Effector memory CD4-positive, alpha-beta T cell (primary cell): ENCODE measurements around the gene PSD2.
A peak's percentile ranks its signal among the peaks of the same experiment; 100 is the strongest.

ENCODE experiments used
- DNase-seq, 3 donors: peaks; one replicate each; pipeline ENCODE4 v3.0.0-alpha.2; 2020
- H3K27ac ChIP-seq: 2 replicates; pipeline ENCODE4 v1.7.0; 2013; ENCODE audit warnings: mild to moderate bottlenecking, low read length, moderate library complexity; ENCODE audit not compliant: insufficient read depth, poor library complexity, severe bottlenecking
- H3K27me3 ChIP-seq: replicated peaks from 2 replicates; pipeline ENCODE4 v1.7.0; 2013; ENCODE audit warnings: mild to moderate bottlenecking, low read length; ENCODE audit not compliant: insufficient read depth, control insufficient read depth, poor library complexity, severe bottlenecking
- H3K36me3 ChIP-seq: 2 replicates; pipeline ENCODE4 v1.7.0; 2013; ENCODE audit warnings: mild to moderate bottlenecking, low read length, moderate library complexity; ENCODE audit not compliant: control insufficient read depth, insufficient read depth
- H3K4me1 ChIP-seq: 2 replicates; pipeline ENCODE4 v1.7.0; 2013; ENCODE audit warnings: low read length, mild to moderate bottlenecking; ENCODE audit not compliant: control insufficient read depth, insufficient read depth, poor library complexity, severe bottlenecking
- H3K4me3 ChIP-seq: 2 replicates; pipeline ENCODE4 v1.7.0; 2013; ENCODE audit warnings: low read length, low read depth, mild to moderate bottlenecking; ENCODE audit not compliant: insufficient read depth, poor library complexity, severe bottlenecking
- H3K9me3 ChIP-seq: 2 replicates; pipeline ENCODE4 v1.7.0; 2013; ENCODE audit warnings: mild to moderate bottlenecking, low read length, moderate library complexity; ENCODE audit not compliant: control insufficient read depth

The PSD2 gene

GRCh38 chr5:139774980-139775661 is 20.5 kb upstream of the PSD2 start:
- H3K9me3 ChIP-seq: no peaks in the 10 kb centered on the region
- peak; percentile 51 to 58 (median 56) for DNase-seq
- H3K4me1 ChIP-seq: peaks cover 5% of the 10 kb centered on the region
- no peak overlapping the region for H3K4me3 ChIP-seq
- no peak overlapping the region for H3K27ac ChIP-seq
- H3K36me3 ChIP-seq: no peaks in the 10 kb centered on the region
- no peaks in the 10 kb centered on the region for H3K27me3 ChIP-seq

DNA sequence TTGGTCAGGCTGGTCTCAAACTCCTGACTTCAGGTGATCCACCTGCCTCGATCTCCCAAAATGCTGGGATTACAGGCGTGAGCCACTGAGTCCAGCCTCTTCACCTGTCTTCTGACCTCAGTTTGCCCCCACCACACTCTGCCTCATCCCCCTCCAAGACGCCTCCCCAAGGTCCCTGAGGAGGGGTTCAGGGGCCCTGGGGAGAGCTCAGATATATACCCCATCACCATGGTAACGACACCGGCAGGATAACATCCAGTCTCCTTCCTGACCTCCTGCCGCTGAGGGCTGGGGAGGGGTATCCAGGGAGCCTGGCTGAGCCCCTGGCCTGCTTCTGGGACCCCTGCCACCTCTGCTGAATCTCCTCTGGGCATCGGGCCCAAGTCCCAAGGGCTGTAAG is 19.7 kb upstream of the PSD2 start:
- no peak for DNase-seq
- H3K27ac ChIP-seq: no peak overlapping the region
- H3K4me3 ChIP-seq: no peak overlapping the region
- H3K4me1 ChIP-seq: peaks cover 5% of the 10 kb centered on the region
- H3K9me3 ChIP-seq: no peaks in the 10 kb centered on the region
- no peaks in the 10 kb centered on the region for H3K27me3 ChIP-seq
- no peaks in the 10 kb centered on the region for H3K36me3 ChIP-seq

GRCh38 chr5:139776861-139777260 is 18.7 kb upstream of the PSD2 start:
- Histone ChIP-seq H3K36me3 (no peaks in the 10 kb centered on the region), H3K4me3 (no peak overlapping the region), H3K27ac (no peak overlapping the region), H3K4me1 (peaks cover 5% of the 10 kb centered on the region), H3K9me3 (no peaks in the 10 kb centered on the region), H3K27me3 (no peaks in the 10 kb centered on the region)
- no peak for DNase-seq

GRCh38 chr5:139783436-139783965 is 12.1 kb upstream of the PSD2 start:
- Histone ChIP-seq H3K36me3 (no peaks in the 10 kb centered on the region), H3K9me3 (no peaks in the 10 kb centered on the region), H3K4me3 (no peak overlapping the region), H3K27me3 (no peaks in the 10 kb centered on the region), H3K4me1 (peaks cover 15% of the 10 kb centered on the region), H3K27ac (no peak overlapping the region)
- no peak for DNase-seq

GRCh38 chr5:139784488-139784887 is 11.1 kb upstream of the PSD2 start:
- Histone ChIP-seq H3K4me1 (peaks cover 15% of the 10 kb centered on the region), H3K9me3 (no peaks in the 10 kb centered on the region), H3K4me3 (no peak overlapping the region), H3K27ac (no peak overlapping the region), H3K36me3 (no peaks in the 10 kb centered on the region), H3K27me3 (no peaks in the 10 kb centered on the region)
- no peak for DNase-seq

GRCh38 chr5:139787257-139787567 is 8.4 kb upstream of the PSD2 start:
- Histone ChIP-seq H3K27ac (no peak overlapping the region), H3K9me3 (no peaks in the 10 kb centered on the region), H3K4me1 (peaks cover 15% of the 10 kb centered on the region), H3K4me3 (peak overlapping the region; percentile 70), H3K27me3 (no peaks in the 10 kb centered on the region), H3K36me3 (no peaks in the 10 kb centered on the region)
- no peak for DNase-seq

DNA sequence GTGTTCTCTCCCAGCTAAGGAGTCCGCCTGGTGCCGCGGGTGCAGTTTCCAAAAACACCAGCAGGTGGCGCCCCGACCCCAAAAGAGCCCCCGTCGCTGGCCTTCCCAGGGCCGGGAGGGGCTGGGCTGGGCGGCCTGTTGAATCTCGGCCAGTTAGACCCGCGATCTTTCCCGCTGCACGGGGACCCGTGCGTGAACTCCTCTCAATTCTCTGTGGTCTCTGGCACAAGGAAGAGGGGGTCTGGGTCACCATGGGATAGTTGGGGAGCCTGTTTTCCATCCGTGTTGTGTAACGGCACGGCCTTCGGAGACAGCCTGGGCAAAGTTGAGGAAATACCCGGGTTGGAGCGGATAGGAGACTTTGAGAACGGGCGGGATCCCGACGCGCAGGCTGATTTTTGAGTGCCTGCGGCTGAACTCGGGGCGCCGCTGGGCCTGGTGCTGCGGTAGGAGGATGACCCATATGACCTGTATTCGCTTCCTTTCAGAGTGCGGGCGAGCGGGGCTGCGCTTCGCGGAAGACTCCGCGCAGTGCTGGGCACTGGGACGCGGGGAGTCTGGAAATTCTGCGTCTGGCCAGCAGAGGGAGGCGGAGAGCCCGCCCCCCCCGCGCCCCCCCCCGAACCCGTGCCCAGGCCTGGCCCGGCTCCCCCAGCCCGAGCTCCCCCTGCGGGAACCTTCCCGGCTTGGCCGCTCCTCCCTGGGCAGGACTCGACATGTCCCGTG is 7.9 kb upstream of the PSD2 start:
- peak; percentile 62 to 72 (median 69) for DNase-seq
- Histone ChIP-seq H3K9me3 (no peaks in the 10 kb centered on the region), H3K4me3 (peak overlapping the region; percentile 70), H3K4me1 (peaks cover 15% of the 10 kb centered on the region), H3K36me3 (no peaks in the 10 kb centered on the region), H3K27ac (peak overlapping the region; percentile 7), H3K27me3 (no peaks in the 10 kb centered on the region)

GRCh38 chr5:139788294-139788910 is 7.2 kb upstream of the PSD2 start:
- no peaks in the 10 kb centered on the region for H3K9me3 ChIP-seq
- peak overlapping the region; percentile 70 for H3K4me3 ChIP-seq
- no peaks in the 10 kb centered on the region for H3K27me3 ChIP-seq
- DNase-seq: no peak
- H3K36me3 ChIP-seq: no peaks in the 10 kb centered on the region
- no peak overlapping the region for H3K27ac ChIP-seq
- peaks cover 15% of the 10 kb centered on the region for H3K4me1 ChIP-seq

GRCh38 chr5:139789116-139789844 is 6.3 kb upstream of the PSD2 start:
- H3K4me3 ChIP-seq: no peak overlapping the region
- no peaks in the 10 kb centered on the region for H3K36me3 ChIP-seq
- H3K27me3 ChIP-seq: no peaks in the 10 kb centered on the region
- no peaks in the 10 kb centered on the region for H3K9me3 ChIP-seq
- H3K4me1 ChIP-seq: peaks cover 15% of the 10 kb centered on the region
- H3K27ac ChIP-seq: no peak overlapping the region
- no peak for DNase-seq
